WI38 (cell line): Measurements from ENCODE around the gene MBTPS2.
"Not testable (repeated sequence)": the region's sequence is repeated elsewhere in the genome, so short reads cannot be mapped to it uniquely, and the experiment has no call there.

Experiments
- H3K4me3 ChIP-seq: 2 replicates; pipeline ENCODE4 v1.5.1; 2011; ENCODE audit warnings: low read depth, mild to moderate bottlenecking, control low read depth, low read length
- CTCF ChIP-seq: IDR thresholded peaks from 2 replicates; pipeline ENCODE4 v1.5.1; 2012; ENCODE audit warnings: low read depth, mild to moderate bottlenecking, control low read depth, low read length

MBTPS2 gene

GRCh38 chrX:21811832-21812231, 27.6 kb upstream of the MBTPS2 start:
- no peak for TF ChIP-seq CTCF
- no peak overlapping the region for H3K4me3 ChIP-seq

GRCh38 chrX:21812628-21813027, 26.8 kb upstream of the MBTPS2 start:
- no peak for TF ChIP-seq CTCF

GRCh38 chrX:21813612-21814368, 25.6 kb upstream of the MBTPS2 start:
- H3K4me3 ChIP-seq: no peak overlapping the region
- TF ChIP-seq CTCF: no peak

More at GRCh38 chrX:21812628-21813027, 26.8 kb upstream of the MBTPS2 start:
- no peak overlapping the region for H3K4me3 ChIP-seq

GRCh38 chrX:21816136-21816535, 23.3 kb upstream of the MBTPS2 start:
- H3K4me3 ChIP-seq: no peak overlapping the region
- no peak for TF ChIP-seq CTCF

GRCh38 chrX:21820170-21820569, 19.2 kb upstream of the MBTPS2 start:
- not testable (repeated sequence) for H3K4me3 ChIP-seq

- TF ChIP-seq CTCF: no peak
- no peak overlapping the region for H3K4me3 ChIP-seq
These were observed 17.5 kb upstream of the MBTPS2 start for GRCh38 chrX:21821875-21822274.

GRCh38 chrX:21831496-21831895, 7.9 kb upstream of the MBTPS2 start:
- TF ChIP-seq CTCF: no peak
- H3K4me3 ChIP-seq: no peak overlapping the region

GRCh38 chrX:21837056-21837455, 2.4 kb upstream of the MBTPS2 start:
- no peak for TF ChIP-seq CTCF
- H3K4me3 ChIP-seq: no peak overlapping the region
